ENCODE measurements around the gene ID4.

Gene ID4

GRCh38 chr6:19857139-19857538 lies 20.0 kb downstream of the ID4 start:
- DNase-seq (ENCODE audit: low read depth in 2 of 2): no peak

DNA sequence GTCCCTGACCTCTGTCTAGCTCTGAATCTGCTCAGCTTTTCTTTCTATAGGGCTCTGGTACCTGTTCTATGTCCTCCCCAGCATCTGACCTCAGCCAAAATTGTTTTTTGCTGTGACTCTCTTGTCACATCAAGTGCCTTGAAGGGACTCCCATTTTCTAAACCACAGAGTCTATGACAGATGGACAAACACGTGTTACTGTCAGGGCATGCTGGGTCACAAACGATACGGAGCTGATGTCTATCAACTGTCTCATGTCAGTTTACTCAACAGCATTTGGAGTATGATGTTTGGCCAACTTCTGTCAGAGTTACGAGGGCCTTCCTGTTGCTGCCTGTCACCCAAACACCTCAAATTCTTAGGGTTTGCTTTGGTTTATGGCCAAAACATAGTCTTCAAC lies 20.5 kb downstream of the ID4 start:
- no peak for DNase-seq (ENCODE audit: low read depth in 2 of 2)

DNA sequence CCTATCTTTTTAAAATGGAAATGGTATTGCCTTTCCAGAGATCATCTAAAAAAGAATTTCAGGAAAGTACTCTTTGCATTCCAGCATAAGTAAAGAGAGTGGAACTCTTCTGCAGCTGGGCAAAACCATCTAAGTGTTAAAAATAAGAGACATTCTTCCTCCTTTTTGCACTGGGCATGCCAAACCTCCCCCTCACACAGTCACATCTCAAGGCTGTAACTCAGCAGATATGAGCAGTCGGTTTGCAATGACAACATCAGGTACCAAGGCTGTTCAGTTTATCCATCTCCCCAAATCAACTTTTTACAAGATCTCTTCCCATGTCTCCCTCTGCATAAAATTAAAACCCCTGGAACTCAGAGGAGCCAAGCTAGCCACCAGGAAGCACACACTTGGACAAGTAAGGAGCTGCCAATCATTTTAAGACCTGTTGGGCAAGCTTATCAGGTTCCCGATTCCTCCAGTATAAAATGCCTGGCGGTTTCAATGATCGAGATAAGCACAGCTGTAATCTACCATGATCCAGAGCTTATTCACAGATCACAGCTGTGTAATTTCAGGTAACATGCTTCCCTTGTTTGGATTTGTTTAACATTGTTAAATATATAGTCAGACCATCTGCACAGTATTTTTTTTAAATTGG lies 23.2 kb downstream of the ID4 start:
- DNase-seq (ENCODE audit: low read depth in 2 of 2): no peak

DNA sequence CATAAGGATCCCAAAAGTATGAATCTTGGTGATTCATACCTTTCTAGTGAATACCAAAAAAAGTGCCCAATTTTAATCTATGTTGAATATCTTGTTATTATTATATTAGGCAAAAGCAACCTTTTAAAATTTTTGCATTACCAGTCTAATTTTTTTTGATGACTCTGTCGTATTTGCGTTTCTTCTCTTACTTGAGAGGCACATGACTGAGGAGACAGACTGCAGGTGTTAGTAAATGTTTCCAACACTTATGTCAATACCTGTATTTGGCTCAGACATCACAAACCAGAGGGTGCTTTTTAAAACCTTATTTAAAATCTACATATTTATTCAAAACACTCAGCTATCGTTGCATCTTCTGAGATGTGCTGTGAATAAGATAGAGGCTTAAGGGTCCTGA lies 27.1 kb downstream of the ID4 start:
- no peak for DNase-seq (ENCODE audit: low read depth in 2 of 2)

GRCh38 chr6:19865178-19865577 lies 28.0 kb downstream of the ID4 start:
- no peak for DNase-seq (ENCODE audit: low read depth in 2 of 2)

- DNase-seq (ENCODE audit: low read depth in 2 of 2): no peak
Measured at GRCh38 chr6:19866173-19866984, 29.2 kb downstream of the ID4 start.

GRCh38 chr6:19866985-19867627 lies 29.9 kb downstream of the ID4 start:
- DNase-seq (ENCODE audit: low read depth in 2 of 2): no peak

DNA sequence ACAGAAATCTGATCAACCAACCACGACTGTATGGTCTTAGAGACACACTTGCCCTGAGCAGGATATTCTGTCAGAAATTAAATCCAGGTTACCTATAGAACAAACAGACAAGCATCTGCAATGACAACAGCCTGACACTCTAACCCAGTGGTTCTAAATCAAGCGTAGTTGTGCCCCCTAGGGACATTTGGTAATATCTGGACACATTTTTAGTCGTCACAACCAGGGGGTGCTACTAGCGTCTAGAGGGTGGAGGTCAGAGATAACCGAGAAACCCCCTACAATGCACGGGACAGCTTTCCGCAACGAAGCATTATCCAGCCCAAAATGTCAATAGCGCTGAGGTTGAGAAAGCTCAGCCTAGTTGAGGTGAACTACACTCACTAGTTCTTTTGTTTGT lies 32.3 kb downstream of the ID4 start:
- no peak for DNase-seq (ENCODE audit: low read depth in 2 of 2)

DNA sequence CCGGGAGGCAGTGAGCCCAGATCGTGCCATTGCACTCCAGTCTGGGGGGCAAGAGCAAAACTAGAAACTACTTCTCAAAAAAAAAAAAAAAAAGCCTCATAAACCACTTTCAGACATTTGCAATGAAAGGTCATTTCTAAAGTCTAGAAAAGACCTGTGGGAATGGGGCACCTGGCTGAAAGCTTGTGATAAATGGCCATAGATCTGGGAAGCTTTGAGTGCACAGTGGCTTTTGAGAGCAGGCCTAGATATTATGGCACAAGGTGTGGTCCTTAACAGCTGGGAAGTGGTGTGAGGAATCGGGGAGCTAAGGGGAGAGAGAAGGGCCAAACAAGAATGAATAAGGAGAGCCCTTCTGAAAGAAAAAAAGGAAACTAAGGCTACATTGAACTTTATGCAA lies 33.2 kb downstream of the ID4 start:
- no peak for DNase-seq (ENCODE audit: low read depth in 2 of 2)

DNA sequence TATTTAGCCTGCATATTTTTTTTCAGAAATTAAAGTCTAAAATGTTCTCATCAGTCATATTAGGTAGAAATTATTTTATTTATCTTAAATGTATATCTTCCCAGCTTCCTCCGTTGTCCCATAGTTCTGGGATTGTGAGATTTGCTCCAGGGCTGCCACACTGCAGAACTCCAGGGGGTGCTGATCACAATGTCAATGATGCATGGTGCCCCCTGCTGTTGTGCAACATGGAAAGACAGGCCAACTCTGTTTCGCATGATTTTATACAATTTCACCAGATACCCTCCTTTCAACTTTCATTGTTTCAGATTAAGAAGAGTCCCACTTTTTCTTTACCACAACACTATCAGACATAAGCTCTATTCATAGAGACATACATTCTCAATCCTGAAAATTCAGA lies 35.9 kb downstream of the ID4 start:
- DNase-seq (ENCODE audit: low read depth in 2 of 2): no peak

DNA sequence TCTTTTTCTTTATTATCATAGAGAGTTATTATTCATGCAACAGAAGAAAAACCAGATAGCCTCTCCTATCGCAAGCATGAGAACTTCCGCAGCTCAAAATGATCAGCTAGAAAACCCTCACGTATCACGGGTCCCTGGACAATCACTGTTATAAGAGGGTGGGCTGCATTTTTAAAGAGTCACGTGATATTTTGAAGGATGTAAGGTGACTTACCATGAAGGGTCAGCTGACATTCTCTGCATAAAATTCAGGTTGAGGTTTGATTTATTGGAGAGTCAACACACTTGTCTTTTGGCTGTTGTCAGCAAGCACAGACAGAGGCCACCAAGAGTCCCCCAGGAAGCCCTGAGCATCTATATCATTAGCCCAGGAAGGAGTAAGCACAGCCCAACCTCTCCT lies 39.5 kb downstream of the ID4 start:
- DNase-seq (ENCODE audit: low read depth in 2 of 2): no peak

GRCh38 chr6:19879663-19880062 lies 42.5 kb downstream of the ID4 start:
- DNase-seq (ENCODE audit: low read depth in 2 of 2): no peak

DNA sequence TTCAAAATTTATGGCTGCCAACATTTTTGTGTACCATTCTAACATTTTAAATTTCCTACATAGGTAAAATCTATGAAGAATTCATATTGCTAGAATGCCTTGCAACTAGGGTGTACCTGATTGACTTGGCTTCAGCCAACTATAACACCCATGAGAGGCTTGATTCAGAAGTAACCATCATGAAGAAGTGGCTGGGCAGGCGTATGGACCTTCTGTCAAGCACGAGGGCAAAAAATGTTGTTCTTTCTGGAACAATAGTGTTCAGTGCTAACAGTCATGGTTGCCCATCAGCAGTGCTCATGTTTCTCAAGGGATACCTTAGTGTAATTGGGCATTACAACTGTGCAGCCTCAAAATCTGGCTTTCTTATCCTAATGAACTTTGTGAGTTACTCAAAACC lies 42.9 kb downstream of the ID4 start:
- no peak for DNase-seq (ENCODE audit: low read depth in 2 of 2)

- DNase-seq (ENCODE audit: low read depth in 2 of 2): no peak
Measured at GRCh38 chr6:19891451-19891850, 54.3 kb downstream of the ID4 start.
